SK-N-MC (cell line): ENCODE measurements around the gene PRPF31.

Experiments
- EZH2 ChIP-seq: fragments of 200-600 bp; sonication (generic); IDR thresholded peaks from one replicate; pipeline ENCODE4 v1.6.1; 2017; ENCODE audit warnings: antibody characterized with exemption
- FOXP2 ChIP-seq: optimal IDR thresholded peaks from 2 replicates; pipeline ENCODE3; 2011; ENCODE audit warnings: mild to moderate bottlenecking, moderate library complexity; ENCODE audit not compliant: insufficient read depth; ENCODE audit errors: extremely low read length, control extremely low read depth
- POLR2AphosphoS5 ChIP-seq: IDR thresholded peaks from 2 replicates; pipeline ENCODE4 v1.6.1; 2012; ENCODE audit warnings: mild to moderate bottlenecking, low read depth, low read length, borderline replicate concordance

- TF ChIP-seq POLR2AphosphoS5, result no peak
- TF ChIP-seq EZH2, result no peak
- no peak for TF ChIP-seq FOXP2
Measured at GRCh38 chr19:54179262-54179852, 63.8 kb downstream of the PRPF31 start.
